NCI-H69 (cell line): ENCODE data around the gene ENTHD1.
A peak's percentile ranks its signal among the peaks of the same experiment; 100 is the strongest.

ENCODE experiments used
- DNase-seq: peaks from one replicate; lab custom pipeline; 2025; lab: John Stamatoyannopoulos, UW

ENTHD1 gene

GRCh38 chr22:39733191-39733590 is 160.4 kb downstream of the ENTHD1 start:
- no peak for DNase-seq

- no peak for DNase-seq
Observed at GRCh38 chr22:39732625-39733024, 160.9 kb downstream of the ENTHD1 start.

GRCh38 chr22:39731881-39732555 is 161.5 kb downstream of the ENTHD1 start:
- peak; percentile 29 for DNase-seq

- no peak for DNase-seq
Observed at GRCh38 chr22:39731481-39731880, 162.1 kb downstream of the ENTHD1 start.

- DNase-seq: no peak
Observed at GRCh38 chr22:39729141-39729934, 164.2 kb downstream of the ENTHD1 start.

GRCh38 chr22:39728236-39728860 is 165.2 kb downstream of the ENTHD1 start:
- no peak for DNase-seq

- no peak for DNase-seq
Observed at GRCh38 chr22:39727541-39727940, 166.0 kb downstream of the ENTHD1 start.

GRCh38 chr22:39725351-39726035 is 168.1 kb downstream of the ENTHD1 start:
- no peak for DNase-seq

GRCh38 chr22:39724857-39725256 is 168.7 kb downstream of the ENTHD1 start:
- DNase-seq: no peak

- no peak for DNase-seq
Observed at GRCh38 chr22:39724390-39724789, 169.2 kb downstream of the ENTHD1 start.

- no peak for DNase-seq
Observed at GRCh38 chr22:39723899-39724351, 169.6 kb downstream of the ENTHD1 start.

- DNase-seq: no peak
Observed at GRCh38 chr22:39723463-39723862, 170.1 kb downstream of the ENTHD1 start.

- no peak for DNase-seq
Observed at GRCh38 chr22:39722501-39722900, 171.1 kb downstream of the ENTHD1 start.

GRCh38 chr22:39722032-39722325 is 171.6 kb downstream of the ENTHD1 start:
- DNase-seq: no peak

- no peak for DNase-seq
Observed at GRCh38 chr22:39721206-39722031, 172.1 kb downstream of the ENTHD1 start.

GRCh38 chr22:39719559-39720450 is 173.8 kb downstream of the ENTHD1 start:
- DNase-seq: peak; percentile 50

GRCh38 chr22:39718921-39719475 is 174.6 kb downstream of the ENTHD1 start:
- no peak for DNase-seq

GRCh38 chr22:39718206-39718605 is 175.4 kb downstream of the ENTHD1 start:
- DNase-seq: no peak

GRCh38 chr22:39717099-39717498 is 176.5 kb downstream of the ENTHD1 start:
- no peak for DNase-seq

- DNase-seq: no peak
Observed at GRCh38 chr22:39716534-39716933, 177.0 kb downstream of the ENTHD1 start.
